Measurements from ENCODE around the gene ST8SIA2. TPM values are rescaled to one million over a fixed set of nuclear protein-coding genes. Genes with fewer than 3 reads are reported as not detected.
"Not testable (repeated sequence)": the region's sequence is repeated elsewhere in the genome, so short reads cannot be mapped to it uniquely, and the experiment has no call there.

ST8SIA2 gene
- total RNA-seq, 1 experiment from 2014 or later = not detected

DNA sequence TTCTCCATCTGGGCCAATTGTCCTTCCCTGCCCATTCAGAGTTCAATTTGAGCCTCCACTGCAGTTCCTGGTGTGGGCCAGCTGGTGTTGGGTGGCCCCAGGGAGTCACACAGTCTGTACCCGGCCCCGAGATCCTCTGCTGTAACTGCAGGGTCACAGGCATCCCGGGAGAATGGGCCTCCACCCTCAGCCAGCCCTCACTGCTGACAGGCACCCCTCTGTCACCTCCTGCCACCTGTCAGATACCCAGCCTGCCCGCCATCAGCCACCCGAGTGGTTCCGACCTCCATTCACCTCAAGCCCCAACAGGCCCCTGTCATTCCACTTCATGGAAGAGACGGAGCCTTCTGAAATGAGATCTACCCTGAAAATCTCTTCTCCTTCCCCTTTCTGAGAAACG lies 73.2 kb downstream of the ST8SIA2 start:
- in situ Hi-C loops (cut with HindIII; ENCODE audit: low sequenced_read_pairs) = no loop called here
- no peak for DNase-seq (ENCODE audit: low spot score)

GRCh38 chr15:92467245-92467644 lies 73.6 kb downstream of the ST8SIA2 start:
- DNase-seq (ENCODE audit: low spot score) = no peak
- in situ Hi-C loops (cut with HindIII; ENCODE audit: low sequenced_read_pairs) = no loop called here

DNA sequence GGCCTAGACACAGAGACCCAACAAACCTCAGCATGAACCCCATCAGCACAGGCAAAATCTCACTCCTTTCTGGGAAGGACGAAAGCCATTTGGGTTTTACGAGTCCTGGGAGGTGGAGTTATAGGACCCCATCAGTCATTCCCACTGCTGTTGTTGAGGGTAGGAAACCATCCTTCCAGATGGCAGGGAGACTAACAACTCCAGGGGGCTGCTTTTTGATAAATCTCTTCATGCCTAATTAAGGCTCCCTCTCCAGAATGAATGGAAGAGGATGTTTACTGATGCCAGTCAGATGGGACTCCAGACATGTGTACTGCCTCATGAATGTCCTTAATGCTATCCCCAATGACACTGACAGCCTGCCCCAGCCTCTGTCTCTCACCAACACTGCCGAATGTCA lies 75.3 kb downstream of the ST8SIA2 start:
- in situ Hi-C loops (cut with HindIII; ENCODE audit: low sequenced_read_pairs) = no loop called here
- DNase-seq (ENCODE audit: low spot score) = no peak

DNA sequence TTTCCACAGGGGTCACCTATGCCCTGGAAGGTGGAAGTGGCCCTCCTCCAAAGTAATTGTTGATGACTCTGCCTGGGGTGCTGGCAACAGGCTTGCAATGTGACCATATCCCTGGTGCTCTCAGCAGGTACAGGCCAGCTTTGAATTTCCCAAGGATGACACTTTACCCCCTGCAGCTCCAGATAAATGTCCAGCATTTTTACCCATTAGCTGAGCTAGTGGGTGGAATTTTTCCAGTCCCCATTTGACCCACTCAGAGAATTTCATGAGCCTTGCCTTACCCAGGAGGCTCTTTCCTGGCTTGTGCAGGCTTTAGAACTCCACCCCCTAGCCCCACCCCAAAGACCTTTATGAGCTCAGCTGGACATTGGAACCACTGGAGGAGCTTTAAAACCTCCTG lies 77.6 kb downstream of the ST8SIA2 start:
- in situ Hi-C loops (cut with HindIII; ENCODE audit: low sequenced_read_pairs) = no loop called here
- no peak for DNase-seq (ENCODE audit: low spot score)

- peak; percentile 73 for DNase-seq (ENCODE audit: low spot score)
These were observed 80.1 kb downstream of the ST8SIA2 start for GRCh38 chr15:92473756-92474155.

DNA sequence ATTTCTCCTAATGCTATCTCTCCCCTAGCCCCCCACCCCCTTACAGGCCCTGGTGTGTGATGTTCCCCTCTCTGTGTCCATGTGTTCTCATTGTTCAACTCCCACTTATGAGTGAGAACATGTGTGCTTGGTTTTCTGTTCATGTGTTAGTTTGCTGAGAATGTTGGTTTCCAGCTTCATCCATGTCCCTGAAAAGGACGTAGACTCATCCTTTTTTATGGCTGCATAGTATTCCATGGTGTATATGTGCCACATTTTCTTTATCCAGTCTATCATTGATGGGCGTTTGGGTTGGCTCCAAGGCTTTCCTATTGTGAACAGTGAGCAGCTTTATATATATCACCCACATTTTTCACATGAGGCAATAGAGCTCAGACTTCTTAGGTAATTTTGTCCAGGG lies 86.0 kb downstream of the ST8SIA2 start:
- in situ Hi-C loops (cut with HindIII; ENCODE audit: low sequenced_read_pairs) = not testable (repeated sequence)

More at GRCh38 chr15:92473756-92474155, 80.1 kb downstream of the ST8SIA2 start:
- in situ Hi-C loops (cut with HindIII; ENCODE audit: low sequenced_read_pairs) = no loop called here

GRCh38 chr15:92480361-92480760 lies 86.7 kb downstream of the ST8SIA2 start:
- DNase-seq (ENCODE audit: low spot score) = no peak
- in situ Hi-C loops (cut with HindIII; ENCODE audit: low sequenced_read_pairs) = no loop called here

More for the DNA sequence above, 86.0 kb downstream of the ST8SIA2 start:
- not testable (repeated sequence) for DNase-seq (ENCODE audit: low spot score)

DNA sequence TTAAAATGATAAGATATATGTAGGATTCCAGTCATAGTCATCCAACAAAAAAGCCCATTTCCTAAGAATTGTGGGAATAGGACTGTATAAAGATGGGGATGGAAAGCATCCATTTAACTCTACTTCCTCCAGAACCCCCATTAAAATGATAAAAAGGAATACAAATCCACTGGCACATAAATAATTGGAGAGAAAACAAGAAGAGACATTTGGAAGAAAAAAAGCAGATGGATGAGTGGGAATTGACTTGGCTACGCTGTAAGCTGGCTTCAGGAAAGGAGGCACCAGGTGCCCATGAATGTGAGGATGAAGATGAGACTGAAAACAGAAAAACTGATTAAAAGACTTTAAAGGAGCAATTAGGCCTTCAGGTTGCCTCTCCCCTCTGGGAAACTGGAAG lies 91.8 kb downstream of the ST8SIA2 start:
- in situ Hi-C loops (cut with HindIII; ENCODE audit: low sequenced_read_pairs) = no loop called here
- no peak for DNase-seq (ENCODE audit: low spot score)

DNA sequence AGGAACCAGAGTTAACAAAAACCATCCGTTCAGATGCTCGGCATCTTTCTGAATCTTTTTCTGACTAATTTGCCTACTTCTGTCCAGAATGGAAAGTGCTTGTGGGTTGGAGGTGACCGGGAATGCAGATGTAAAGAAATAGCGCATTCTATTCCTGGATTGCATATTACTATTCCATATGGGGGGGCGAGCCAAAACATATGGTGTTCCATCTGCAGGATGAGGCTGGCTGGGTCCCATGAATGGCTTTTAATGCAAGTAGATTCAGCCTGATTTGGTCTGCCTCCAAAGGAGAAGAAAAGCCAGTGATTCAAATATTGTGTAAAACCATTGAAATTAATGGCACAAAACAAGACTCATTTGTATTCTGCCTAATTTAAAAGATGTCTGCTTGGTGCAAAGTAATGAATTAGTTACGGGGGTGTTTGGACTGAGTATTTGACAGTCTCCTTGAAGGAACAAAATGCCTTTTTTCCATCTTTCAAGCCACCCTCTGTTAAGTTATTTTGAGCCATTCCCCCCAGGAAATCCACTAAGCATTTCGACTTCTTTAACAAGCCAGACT lies 99.0 kb downstream of the ST8SIA2 start:
- peak; percentile 45 for DNase-seq (ENCODE audit: low spot score)
- in situ Hi-C loops (cut with HindIII; ENCODE audit: low sequenced_read_pairs) = no loop called here

GRCh38 chr15:92494806-92495336 lies 101.2 kb downstream of the ST8SIA2 start:
- no peak for DNase-seq (ENCODE audit: low spot score)
- in situ Hi-C loops (cut with HindIII; ENCODE audit: low sequenced_read_pairs) = no loop called here

- in situ Hi-C loops (cut with HindIII; ENCODE audit: low sequenced_read_pairs) = no loop called here
- no peak for DNase-seq (ENCODE audit: low spot score)
These were observed 101.8 kb downstream of the ST8SIA2 start for GRCh38 chr15:92495446-92495845.

DNA sequence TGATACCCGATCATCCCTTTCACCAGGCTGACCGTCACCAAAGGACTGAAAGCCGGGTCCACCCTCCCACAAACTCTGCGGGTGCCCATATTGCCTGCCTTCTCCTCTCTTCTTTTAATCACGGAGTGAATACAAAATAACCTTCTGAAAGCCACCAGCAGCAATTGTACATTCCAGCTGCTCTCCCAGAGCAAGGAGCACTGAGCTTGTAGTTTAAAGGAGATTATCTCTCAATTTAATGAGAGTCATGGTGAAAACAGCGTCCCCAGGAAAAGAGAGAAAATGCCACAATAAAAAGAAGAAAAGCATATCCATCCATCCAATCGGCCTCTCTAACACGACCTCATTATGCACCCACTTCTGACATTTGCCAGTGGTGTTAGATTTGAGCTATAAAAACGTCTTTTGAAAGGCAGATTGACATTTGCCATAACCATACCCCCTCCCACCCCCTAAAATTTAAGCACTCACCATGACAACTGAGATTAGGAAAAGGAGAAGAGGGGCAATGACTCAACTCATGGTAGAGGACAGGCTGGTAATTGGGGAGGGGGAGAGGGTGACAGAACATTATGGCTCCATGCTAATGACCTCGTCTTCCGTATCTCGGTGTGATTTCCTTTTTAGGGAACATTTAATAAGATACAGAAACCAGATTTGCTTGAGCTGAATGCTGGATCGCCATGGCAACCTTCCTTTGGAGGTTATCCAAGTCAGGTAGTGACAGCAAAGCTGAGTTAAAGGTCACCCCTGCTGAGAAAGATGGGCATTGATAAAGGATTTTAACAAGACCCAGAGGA lies 106.2 kb downstream of the ST8SIA2 start:
- in situ Hi-C loops (cut with HindIII; ENCODE audit: low sequenced_read_pairs) = no loop called here
- no peak for DNase-seq (ENCODE audit: low spot score)

GRCh38 chr15:92502336-92502735 lies 108.7 kb downstream of the ST8SIA2 start:
- no peak for DNase-seq (ENCODE audit: low spot score)
- in situ Hi-C loops (cut with HindIII; ENCODE audit: low sequenced_read_pairs) = no loop called here

DNA sequence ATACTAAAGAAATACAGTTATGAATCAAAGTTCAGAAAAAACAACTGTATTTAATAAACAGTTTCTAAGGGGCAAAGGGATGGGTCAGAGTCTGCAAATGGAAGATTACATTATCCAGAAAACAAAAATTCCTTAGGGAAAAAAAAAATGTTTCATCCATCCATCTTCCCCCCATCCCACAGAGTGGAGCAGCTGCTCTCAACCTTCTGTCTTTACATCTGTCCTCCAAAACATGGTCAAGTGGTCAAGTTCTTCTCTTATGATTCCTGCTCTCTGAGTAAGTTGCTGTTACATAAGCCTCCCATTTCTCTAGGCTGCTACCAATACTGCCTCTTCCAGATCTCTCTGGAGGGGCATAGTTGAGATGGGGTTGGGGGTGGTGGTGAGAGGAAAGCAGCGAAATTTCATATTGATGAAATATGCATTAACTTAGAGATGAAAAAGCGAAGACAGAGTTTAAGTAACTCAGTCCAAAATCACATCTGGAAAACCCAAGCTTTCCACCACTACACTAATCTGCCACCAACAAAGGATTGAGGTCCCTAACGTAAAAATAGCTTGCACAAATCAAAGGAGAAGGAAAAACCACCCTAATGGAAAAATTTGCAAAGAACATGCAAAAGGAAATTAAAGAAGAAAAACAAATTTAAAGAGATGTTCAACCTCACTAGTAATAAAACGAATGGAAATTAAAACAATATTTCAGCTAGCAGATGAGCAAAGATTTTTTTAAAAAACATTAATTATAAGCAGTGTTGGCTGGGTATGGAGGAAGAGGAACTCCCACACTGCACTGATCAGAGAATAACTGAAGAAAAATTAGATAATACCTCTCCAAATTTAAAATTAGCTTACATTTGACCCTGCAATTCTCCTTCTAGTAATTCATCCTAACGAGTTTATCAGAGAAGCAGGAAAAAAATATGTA lies 109.5 kb downstream of the ST8SIA2 start:
- in situ Hi-C loops (cut with HindIII; ENCODE audit: low sequenced_read_pairs) = no loop called here
- no peak for DNase-seq (ENCODE audit: low spot score)

DNA sequence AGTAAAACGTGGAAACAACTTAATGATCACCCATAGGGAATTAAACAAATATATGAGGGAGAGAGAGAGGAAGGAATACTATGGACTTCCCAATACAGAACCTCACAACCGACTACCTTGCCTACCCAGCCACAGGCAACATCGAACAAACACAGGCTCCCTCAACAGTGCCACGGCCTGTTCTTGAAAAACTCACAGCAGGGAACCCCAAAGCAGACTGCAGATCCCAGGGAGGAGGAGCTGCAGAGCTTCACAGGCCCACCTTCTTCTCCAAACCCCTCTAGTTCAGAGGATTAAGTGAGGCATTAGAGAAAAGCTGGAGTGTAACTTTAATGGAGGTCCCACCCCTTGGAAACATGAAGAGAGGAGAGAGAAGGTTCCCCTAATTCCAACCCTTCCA lies 110.2 kb downstream of the ST8SIA2 start:
- DNase-seq (ENCODE audit: low spot score) = no peak

GRCh38 chr15:92505611-92506010 lies 111.9 kb downstream of the ST8SIA2 start:
- in situ Hi-C loops (cut with HindIII; ENCODE audit: low sequenced_read_pairs) = no loop called here
- no peak for DNase-seq (ENCODE audit: low spot score)

More for the DNA sequence above, 110.2 kb downstream of the ST8SIA2 start:
- in situ Hi-C loops (cut with HindIII; ENCODE audit: low sequenced_read_pairs) = no loop called here

DNA sequence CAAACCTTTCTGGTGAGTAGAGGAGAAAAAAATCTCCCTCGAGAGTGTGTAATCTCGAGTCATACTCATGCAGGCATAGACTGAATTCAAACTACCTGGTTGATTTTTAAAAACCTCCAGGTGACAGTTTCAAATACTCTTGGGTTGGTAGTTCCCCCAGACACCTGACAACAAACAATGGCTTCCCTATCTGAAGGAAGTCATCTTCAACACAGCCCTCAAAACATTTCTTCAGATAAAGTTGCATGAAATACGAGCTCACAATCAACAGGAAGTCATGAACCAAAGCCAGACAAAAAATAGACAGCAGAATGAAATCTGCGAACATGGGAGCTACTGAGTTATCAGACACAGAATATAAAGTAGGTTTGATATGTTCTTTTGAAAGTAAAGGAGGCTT lies 112.8 kb downstream of the ST8SIA2 start:
- in situ Hi-C loops (cut with HindIII; ENCODE audit: low sequenced_read_pairs) = no loop called here
- DNase-seq (ENCODE audit: low spot score) = no peak

DNA sequence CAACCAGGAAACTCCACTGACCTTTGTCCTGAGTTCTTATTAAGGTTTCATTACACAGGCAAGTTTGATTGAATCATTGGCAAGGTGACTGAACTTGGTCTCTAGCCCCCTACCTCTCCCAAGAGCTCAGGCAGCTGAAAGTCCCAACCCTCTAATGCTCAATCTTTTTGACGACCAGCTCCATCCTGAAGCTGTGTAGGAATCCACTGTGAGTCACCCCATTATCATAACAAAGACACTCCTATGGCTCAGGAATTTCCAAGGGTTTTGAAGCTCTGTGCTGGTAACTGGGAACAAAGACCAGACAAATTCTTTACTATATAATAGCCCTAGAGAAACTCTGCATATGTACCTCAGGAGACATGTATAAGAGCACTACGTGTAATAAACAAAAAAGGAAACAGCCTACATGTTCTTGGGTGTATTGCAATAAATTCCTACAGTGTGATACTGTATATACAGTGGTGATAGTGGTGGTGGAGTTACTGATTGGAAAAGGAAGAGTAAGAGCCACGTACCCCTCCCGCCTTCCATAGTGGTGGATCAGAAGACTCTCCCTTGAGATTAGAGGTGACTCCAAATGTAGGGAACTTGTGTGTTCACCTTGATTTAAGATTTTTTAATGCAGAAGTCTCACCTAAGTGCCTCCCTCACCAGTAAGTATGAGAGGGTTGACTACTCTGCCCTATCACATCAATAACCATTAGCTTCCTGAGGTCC lies 116.6 kb downstream of the ST8SIA2 start:
- in situ Hi-C loops (cut with HindIII; ENCODE audit: low sequenced_read_pairs) = no loop called here
- no peak for DNase-seq (ENCODE audit: low spot score)
